Erythroblast (primary cell): ENCODE data around the gene LRP1B.

ENCODE experiments used
- GATA1 ChIP-seq: IDR thresholded peaks from 2 replicates; pipeline ENCODE4 v1.6.1; 2011; ENCODE audit warnings: low read depth, mild to moderate bottlenecking, control low read depth, low read length, moderate library complexity
- POLR2A ChIP-seq: IDR thresholded peaks from 2 replicates; pipeline ENCODE4 v1.6.1; 2011; ENCODE audit warnings: mild to moderate bottlenecking, low read length

DNA sequence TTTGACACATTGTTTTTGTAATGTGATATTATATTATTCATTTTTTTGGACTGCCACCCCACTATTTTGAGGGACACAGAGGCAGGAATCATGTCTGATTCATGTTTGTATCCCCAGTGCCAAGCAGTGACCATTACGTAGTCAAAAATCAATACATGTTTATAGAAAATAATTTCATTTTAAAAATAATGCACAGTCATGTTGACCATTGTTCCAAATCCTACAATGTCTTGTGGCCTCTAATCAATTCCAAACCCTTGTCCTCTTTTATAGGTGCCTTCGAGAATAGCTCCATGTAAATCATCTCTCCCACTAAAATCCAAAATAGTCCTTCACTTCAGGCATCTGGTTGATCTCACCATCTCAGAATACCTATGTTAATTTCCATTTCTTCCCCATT, 454.7 kb downstream of the LRP1B start:
- TF ChIP-seq POLR2A = no peak
- TF ChIP-seq GATA1 = no peak
